Right atrium auricular region (tissue), 2 donors: ENCODE measurements around the gene CDSN. TPM values are rescaled to one million over a fixed set of nuclear protein-coding genes. Genes with fewer than 3 reads are reported as not detected.

Experiments
- DNase-seq: peaks from one replicate; pipeline ENCODE4 v3.0.0-alpha.2; 2019; ENCODE audit warnings: low spot score
- H3K27ac ChIP-seq, 2 donors: fragments of 200-600 bp; sonication (generic); 1 replicate in 1 of 2; 2 replicates in 1 of 2; pipeline ENCODE4 v1.5.1; 2016 to 2019
- H3K27me3 ChIP-seq, 2 donors: fragments of 200-600 bp; sonication (generic); one replicate each; pipeline versions ENCODE4 v1.5.1 to v1.6.0; 2017 to 2019
- H3K36me3 ChIP-seq: fragments of 200-600 bp; sonication (generic); one replicate; pipeline ENCODE4 v1.5.1; 2016
- H3K4me1 ChIP-seq, 2 donors: fragments of 200-600 bp; sonication (generic); one replicate each; pipeline versions ENCODE4 v1.5.1 to v1.6.0; 2017 to 2019
- H3K4me3 ChIP-seq, 2 donors: fragments of 200-600 bp; sonication (generic); 1 replicate in 1 of 2; 2 replicates in 1 of 2; pipeline ENCODE4 v1.5.1; 2017 to 2019; ENCODE audit warnings: mild to moderate bottlenecking in 1 of 2, moderate library complexity in 1 of 2
- H3K9me3 ChIP-seq, 2 donors: fragments of 200-600 bp; sonication (generic); one replicate each; pipeline ENCODE4 v1.5.1; 2019
- CTCF ChIP-seq, 2 donors: fragments of 200-600 bp; sonication (generic); IDR thresholded peaks; one replicate each; pipeline ENCODE4 v1.5.1; 2019; ENCODE audit warnings: antibody characterized with exemption in 2 of 2
- total RNA-seq, 2 donors: library from RNA; depleted of rRNA; stranded (reverse); fragments of >200 nt; gene quantifications; one replicate each; pipeline ENCODE4 v1.1.0, GENCODE V29; 2016

Gene CDSN
- total RNA-seq, 2 donors from 2014 or later: not detected

GRCh38 chr6:31094389-31094881 lies 25.8 kb downstream of the CDSN start:
- no peak for TF ChIP-seq CTCF (IDR thresholded peaks at IDR 0.05)
- Histone ChIP-seq H3K27me3 (no peaks in the 10 kb centered on the region), H3K4me3 (no peak overlapping the region), H3K36me3 (no peaks in the 10 kb centered on the region), H3K27ac (no peak overlapping the region), H3K4me1 (peaks cover 0 to 12% of the 10 kb centered on the region in 2 donors), H3K9me3 (no peaks in the 10 kb centered on the region)
- no peak for DNase-seq

- Histone ChIP-seq H3K4me3 (no peak overlapping the region), H3K9me3 (no peaks in the 10 kb centered on the region), H3K4me1 (peaks cover 0 to 12% of the 10 kb centered on the region in 2 donors), H3K27ac (no peak overlapping the region), H3K27me3 (no peaks in the 10 kb centered on the region), H3K36me3 (no peaks in the 10 kb centered on the region)
- no peak for TF ChIP-seq CTCF (IDR thresholded peaks at IDR 0.05)
- DNase-seq: no peak
Observed at GRCh38 chr6:31092769-31093505, 27.3 kb downstream of the CDSN start.

- Histone ChIP-seq H3K9me3 (no peaks in the 10 kb centered on the region), H3K27me3 (no peaks in the 10 kb centered on the region), H3K4me1 (peaks cover 0 to 14% of the 10 kb centered on the region in 2 donors), H3K27ac (no peak overlapping the region), H3K4me3 (no peak overlapping the region), H3K36me3 (no peaks in the 10 kb centered on the region)
- TF ChIP-seq CTCF (IDR thresholded peaks at IDR 0.05): no peak
- DNase-seq: no peak
Observed at GRCh38 chr6:31092238-31092637, 28.0 kb downstream of the CDSN start.

- no peak overlapping the region for H3K27ac ChIP-seq
- DNase-seq: no peak
- H3K27me3 ChIP-seq: no peaks in the 10 kb centered on the region
- H3K4me1 ChIP-seq: peaks cover 0 to 19% of the 10 kb centered on the region in 2 donors
- TF ChIP-seq CTCF (IDR thresholded peaks at IDR 0.05): no peak
- H3K4me3 ChIP-seq: no peak overlapping the region
- no peaks in the 10 kb centered on the region for H3K9me3 ChIP-seq
- H3K36me3 ChIP-seq: no peaks in the 10 kb centered on the region
Observed at GRCh38 chr6:31091680-31092079, 28.6 kb downstream of the CDSN start.

GRCh38 chr6:31090973-31091364 lies 29.3 kb downstream of the CDSN start:
- no peak for TF ChIP-seq CTCF (IDR thresholded peaks at IDR 0.05)
- peaks cover 0 to 22% of the 10 kb centered on the region in 2 donors for H3K4me1 ChIP-seq
- DNase-seq: no peak

More at GRCh38 chr6:31090973-31091364, 29.3 kb downstream of the CDSN start:
- H3K27me3 ChIP-seq: no peaks in the 10 kb centered on the region
- no peak overlapping the region for H3K27ac ChIP-seq
- H3K4me3 ChIP-seq: no peak overlapping the region
- no peaks in the 10 kb centered on the region for H3K36me3 ChIP-seq
- no peaks in the 10 kb centered on the region for H3K9me3 ChIP-seq
